HepG2 (cell line): ENCODE measurements around the gene KIAA1549.

Source experiments
- ZNF333 ChIP-seq: sonication (generic); formaldehyde crosslinking; IDR thresholded peaks from 2 replicates; pipeline ENCODE4 v1.4.0; 2020; ENCODE audit warnings: mild to moderate bottlenecking, missing genetic modification reagents, borderline replicate concordance
- TF ChIP-seq, protein P1 (sequence below): sonication (generic); formaldehyde crosslinking; IDR thresholded peaks from 2 replicates; pipeline ENCODE4 v1.5.0; 2020; ENCODE audit warnings: mild to moderate bottlenecking, missing genetic modification reagents, moderate library complexity

DNA sequence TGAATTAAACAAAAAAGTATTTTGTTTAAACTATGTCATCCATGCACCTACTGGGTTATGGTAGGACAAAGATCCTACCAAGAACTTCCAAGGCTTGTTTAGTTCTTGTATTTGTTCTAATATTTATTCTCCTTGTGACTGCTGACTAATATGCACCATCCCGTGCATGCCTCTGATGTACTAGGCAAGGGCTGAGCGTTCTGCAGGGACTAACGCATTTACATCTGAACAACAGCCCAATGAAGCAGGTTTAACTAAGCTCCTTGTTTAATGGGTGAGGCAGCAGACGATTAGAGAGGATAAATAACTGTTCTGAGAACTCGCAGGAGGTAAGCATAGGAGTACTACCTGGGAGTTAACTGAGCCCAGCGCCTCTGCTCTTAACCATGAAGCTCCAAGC lies 64.9 kb downstream of the KIAA1549 start:
- TF ChIP-seq ZNF333 (CRISPR knock-in tag) = no peak
- TF ChIP-seq, protein P1, sequence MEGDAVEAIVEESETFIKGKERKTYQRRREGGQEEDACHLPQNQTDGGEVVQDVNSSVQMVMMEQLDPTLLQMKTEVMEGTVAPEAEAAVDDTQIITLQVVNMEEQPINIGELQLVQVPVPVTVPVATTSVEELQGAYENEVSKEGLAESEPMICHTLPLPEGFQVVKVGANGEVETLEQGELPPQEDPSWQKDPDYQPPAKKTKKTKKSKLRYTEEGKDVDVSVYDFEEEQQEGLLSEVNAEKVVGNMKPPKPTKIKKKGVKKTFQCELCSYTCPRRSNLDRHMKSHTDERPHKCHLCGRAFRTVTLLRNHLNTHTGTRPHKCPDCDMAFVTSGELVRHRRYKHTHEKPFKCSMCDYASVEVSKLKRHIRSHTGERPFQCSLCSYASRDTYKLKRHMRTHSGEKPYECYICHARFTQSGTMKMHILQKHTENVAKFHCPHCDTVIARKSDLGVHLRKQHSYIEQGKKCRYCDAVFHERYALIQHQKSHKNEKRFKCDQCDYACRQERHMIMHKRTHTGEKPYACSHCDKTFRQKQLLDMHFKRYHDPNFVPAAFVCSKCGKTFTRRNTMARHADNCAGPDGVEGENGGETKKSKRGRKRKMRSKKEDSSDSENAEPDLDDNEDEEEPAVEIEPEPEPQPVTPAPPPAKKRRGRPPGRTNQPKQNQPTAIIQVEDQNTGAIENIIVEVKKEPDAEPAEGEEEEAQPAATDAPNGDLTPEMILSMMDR (CRISPR knock-in tag) = no peak
